ENCODE measurements around the gene SMYD3. TPM values are rescaled to one million over a fixed set of nuclear protein-coding genes. Genes with fewer than 3 reads are reported as not detected.

The SMYD3 gene
- total RNA-seq, 2 donors from 2014 or later = 8.8 to 19.0 TPM

DNA sequence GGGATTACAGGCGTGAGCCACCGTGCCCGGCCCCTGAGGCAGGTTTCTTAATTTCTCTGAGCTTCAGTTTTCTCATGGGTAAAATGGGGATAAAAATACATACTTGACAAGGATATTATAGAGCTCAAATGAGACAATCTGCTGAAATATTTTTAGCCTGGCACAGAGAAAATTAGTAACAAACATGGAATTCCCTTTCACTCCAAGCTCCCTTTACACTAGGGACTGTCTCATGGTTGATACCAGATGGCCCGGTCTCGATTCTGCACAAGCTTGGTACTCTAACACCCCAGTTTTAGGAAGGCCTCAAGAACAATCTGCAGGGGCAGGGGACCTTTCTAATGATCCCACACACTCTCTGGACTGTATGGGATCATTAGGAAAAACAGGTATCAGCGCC, 671.7 kb downstream of the SMYD3 start:
- no peak overlapping the region for H3K27ac ChIP-seq
- ATAC-seq (ENCODE audit: insufficient number of reproducible peaks, low FRiP score, low read depth) (no peak), DNase-seq (ENCODE audit: low spot score) (no peak)
- no peaks in the 10 kb centered on the region for H3K36me3 ChIP-seq
- no peak overlapping the region for H3K4me3 ChIP-seq
- no peaks in the 10 kb centered on the region for H3K27me3 ChIP-seq (replicated peaks; ENCODE audit: insufficient read depth)
- no peak for TF ChIP-seq CTCF (IDR thresholded peaks at IDR 0.05)
- no peaks in the 10 kb centered on the region for H3K9me3 ChIP-seq
- H3K4me1 ChIP-seq (ENCODE audit: control insufficient read depth in 1 of 2, low read depth in 2 of 2) = no peaks in the 10 kb centered on the region

DNA sequence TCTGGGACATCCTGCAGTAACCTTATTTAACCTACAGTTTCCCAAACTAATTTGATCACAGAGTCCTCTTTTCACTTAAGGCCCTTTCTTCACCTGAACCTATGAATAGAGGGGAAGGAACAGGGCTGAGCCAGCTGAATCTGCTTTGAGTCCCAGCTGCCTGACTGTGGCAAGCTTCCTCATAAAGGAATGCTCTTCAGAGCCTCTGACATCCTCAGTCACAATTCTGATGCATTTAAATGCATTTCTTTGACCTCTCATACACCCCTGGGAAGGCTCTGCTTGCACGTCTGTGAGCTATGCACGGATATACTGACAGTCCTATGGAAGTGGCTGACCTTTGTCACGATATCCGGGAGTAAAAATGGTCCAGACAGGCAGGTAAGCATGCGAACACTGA, 673.1 kb downstream of the SMYD3 start:
- H3K4me3 ChIP-seq = no peak overlapping the region
- no peak for DNase-seq (ENCODE audit: low spot score)
- TF ChIP-seq CTCF (IDR thresholded peaks at IDR 0.05) = no peak
- H3K4me1 ChIP-seq (ENCODE audit: control insufficient read depth in 1 of 2, low read depth in 2 of 2) = no peaks in the 10 kb centered on the region
- no peaks in the 10 kb centered on the region for H3K27me3 ChIP-seq (replicated peaks; ENCODE audit: insufficient read depth)
- H3K27ac ChIP-seq = no peak overlapping the region
- no peak for ATAC-seq (ENCODE audit: insufficient number of reproducible peaks, low FRiP score, low read depth)
- no peaks in the 10 kb centered on the region for H3K9me3 ChIP-seq
- no peaks in the 10 kb centered on the region for H3K36me3 ChIP-seq

- no peaks in the 10 kb centered on the region for H3K36me3 ChIP-seq
- no peak for TF ChIP-seq CTCF (IDR thresholded peaks at IDR 0.05)
- no peak overlapping the region for H3K27ac ChIP-seq
- H3K4me3 ChIP-seq = no peak overlapping the region
- no peaks in the 10 kb centered on the region for H3K9me3 ChIP-seq
- DNase-seq (ENCODE audit: low spot score) (no peak), ATAC-seq (ENCODE audit: insufficient number of reproducible peaks, low FRiP score, low read depth) (no peak)
- no peaks in the 10 kb centered on the region for H3K27me3 ChIP-seq (replicated peaks; ENCODE audit: insufficient read depth)
- H3K4me1 ChIP-seq (ENCODE audit: control insufficient read depth in 1 of 2, low read depth in 2 of 2) = no peaks in the 10 kb centered on the region
Measured at GRCh38 chr1:245832771-245833527, 674.1 kb downstream of the SMYD3 start.

DNA sequence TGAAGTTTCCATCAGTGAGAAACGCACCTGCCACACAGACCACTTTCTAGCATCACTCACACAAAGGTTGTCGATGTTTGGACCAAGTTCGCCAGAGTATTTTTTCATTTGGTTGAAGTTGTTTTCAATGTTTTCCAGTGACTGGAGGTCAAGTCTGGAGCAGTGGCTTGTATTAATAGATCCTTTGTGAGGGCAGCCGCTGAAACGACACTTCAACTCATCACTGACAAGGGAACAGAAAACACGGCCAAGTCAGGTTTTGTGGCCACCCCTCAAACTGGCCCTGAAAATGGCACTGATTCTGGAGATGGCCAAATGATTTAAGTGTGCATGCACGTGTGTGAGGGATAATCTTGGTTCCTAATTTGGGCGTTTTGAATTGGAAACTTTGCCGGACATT, 675.6 kb downstream of the SMYD3 start:
- Histone ChIP-seq H3K4me1 (ENCODE audit: control insufficient read depth in 1 of 2, low read depth in 2 of 2) (no peaks in the 10 kb centered on the region), H3K36me3 (no peaks in the 10 kb centered on the region), H3K27ac (no peak overlapping the region), H3K9me3 (no peaks in the 10 kb centered on the region), H3K4me3 (no peak overlapping the region), H3K27me3 (replicated peaks; ENCODE audit: insufficient read depth) (no peaks in the 10 kb centered on the region)
- TF ChIP-seq CTCF (IDR thresholded peaks at IDR 0.05) = no peak
- no peak for DNase-seq (ENCODE audit: low spot score)
- ATAC-seq (ENCODE audit: insufficient number of reproducible peaks, low FRiP score, low read depth) = no peak

DNA sequence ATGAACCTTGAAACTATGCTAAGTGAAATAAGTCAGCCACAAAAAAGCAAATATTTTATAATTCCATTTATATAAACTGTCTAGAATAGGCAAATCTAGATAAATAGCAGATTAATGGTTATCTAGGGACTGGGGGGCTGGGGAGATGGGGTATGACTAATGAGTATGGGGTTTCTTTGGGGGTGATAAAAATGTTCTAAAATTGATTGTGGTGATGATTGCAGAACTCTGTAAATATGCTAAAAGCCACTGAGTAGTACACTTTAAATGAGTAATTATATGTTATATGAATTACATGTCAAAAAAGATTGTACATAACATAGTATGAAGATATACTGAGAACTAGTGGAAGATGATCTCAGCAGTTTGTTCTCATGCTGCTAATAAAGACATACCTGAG, 677.3 kb downstream of the SMYD3 start:
- Histone ChIP-seq H3K27me3 (replicated peaks; ENCODE audit: insufficient read depth) (no peaks in the 10 kb centered on the region), H3K4me1 (ENCODE audit: control insufficient read depth in 1 of 2, low read depth in 2 of 2) (no peaks in the 10 kb centered on the region), H3K36me3 (no peaks in the 10 kb centered on the region), H3K27ac (no peak overlapping the region), H3K4me3 (no peak overlapping the region), H3K9me3 (no peaks in the 10 kb centered on the region)
- DNase-seq (ENCODE audit: low spot score) = no peak
- no peak for TF ChIP-seq CTCF (IDR thresholded peaks at IDR 0.05)
- no peak for ATAC-seq (ENCODE audit: insufficient number of reproducible peaks, low FRiP score, low read depth)
